Neuron (in vitro differentiated cells): ENCODE data around the gene RBP5.

Experiments used
- H2AFZ ChIP-seq: one replicate; pipeline ENCODE4 v1.6.1; 2013; ENCODE audit warnings: low read depth, mild to moderate bottlenecking, inconsistent platforms, low read length, moderate library complexity
- H3K27me3 ChIP-seq: one replicate; pipeline ENCODE4 v1.6.1; 2013; ENCODE audit warnings: low read length; ENCODE audit not compliant: insufficient read depth
- H3K36me3 ChIP-seq: one replicate; pipeline ENCODE4 v1.6.1; 2013; ENCODE audit warnings: low read length; ENCODE audit not compliant: insufficient read depth
- H3K4me1 ChIP-seq: one replicate; pipeline ENCODE4 v1.6.1; 2013; ENCODE audit warnings: low read length; ENCODE audit not compliant: insufficient read depth
- H3K4me3 ChIP-seq: 2 replicates; pipeline ENCODE4 v1.5.1; 2013; ENCODE audit warnings: mild to moderate bottlenecking, low read length, moderate library complexity
- H3K9me3 ChIP-seq: one replicate; pipeline ENCODE4 v1.6.1; 2013; ENCODE audit warnings: low read length

Gene RBP5, protein sequence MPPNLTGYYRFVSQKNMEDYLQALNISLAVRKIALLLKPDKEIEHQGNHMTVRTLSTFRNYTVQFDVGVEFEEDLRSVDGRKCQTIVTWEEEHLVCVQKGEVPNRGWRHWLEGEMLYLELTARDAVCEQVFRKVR

DNA sequence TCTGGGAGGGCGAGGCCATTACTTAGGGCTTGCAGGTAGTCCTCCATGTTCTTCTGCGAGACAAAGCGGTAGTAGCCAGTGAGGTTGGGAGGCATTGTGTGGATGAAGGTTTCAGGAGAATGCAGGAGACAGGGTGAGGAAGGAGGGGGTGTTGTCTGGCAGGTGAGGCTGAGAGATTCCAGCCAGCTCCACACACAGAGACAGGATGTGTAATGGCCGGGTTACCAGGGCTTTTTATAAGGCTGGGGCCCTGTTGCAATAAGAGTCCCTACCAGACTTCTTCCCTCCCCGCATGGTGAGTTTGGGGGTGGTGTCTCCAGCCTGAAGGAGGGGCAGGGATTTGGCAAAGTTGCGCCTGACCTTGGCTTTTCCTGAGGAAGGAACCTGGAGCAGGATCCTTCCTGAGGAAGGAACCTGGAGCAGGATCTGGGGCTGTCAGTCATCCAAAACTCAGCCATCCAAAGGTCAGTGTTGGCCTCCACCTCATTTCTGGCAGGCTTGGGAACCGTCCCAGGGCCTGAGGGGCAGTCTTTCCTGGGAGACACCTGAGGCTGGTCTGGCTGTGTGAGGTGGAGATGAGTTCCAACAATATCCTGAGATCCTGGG is at the start of gene RBP5:
Gene RBP5, minus strand, starts transcription at position 209 of the 606 bp plus-strand sequence. Its CDS starts 114 bp downstream, at position 95.
- H3K36me3 ChIP-seq: peaks cover 6% of the 10 kb centered on the region
- H3K4me1 ChIP-seq: peaks cover 24% of the 10 kb centered on the region
- peak within 1 kb of the TSS; percentile 84 for H3K4me3 ChIP-seq
- no peaks in the 10 kb centered on the region for H3K9me3 ChIP-seq
- H3K27me3 ChIP-seq: no peaks in the 10 kb centered on the region
- peak within 1 kb of the TSS; percentile 84 for H2AFZ ChIP-seq

DNA sequence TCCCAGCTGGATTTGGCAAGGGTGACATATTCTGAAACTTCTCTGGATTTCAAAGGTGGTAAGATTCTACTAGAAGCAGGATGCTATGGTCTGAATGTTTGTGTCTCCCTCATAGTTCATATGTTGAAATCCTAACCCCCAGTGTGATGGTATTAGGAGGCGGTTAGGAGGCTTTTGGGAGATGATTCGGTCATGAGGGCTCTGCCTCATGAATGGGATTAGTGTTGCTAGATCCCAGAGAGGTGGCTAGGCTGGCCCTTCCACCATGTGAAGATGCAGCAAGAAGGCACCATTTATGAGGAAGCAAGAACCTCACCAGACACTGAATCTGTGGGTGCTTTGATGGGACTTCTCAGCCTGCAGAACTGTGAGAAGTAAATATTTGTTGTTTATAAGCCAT is 49.8 kb upstream of the RBP5 start:
- Histone ChIP-seq H3K4me1 (no peaks in the 10 kb centered on the region), H3K4me3 (no peak overlapping the region), H3K27me3 (peaks cover 4% of the 10 kb centered on the region), H3K9me3 (no peaks in the 10 kb centered on the region), H3K36me3 (no peaks in the 10 kb centered on the region), H2AFZ (no peak overlapping the region)

DNA sequence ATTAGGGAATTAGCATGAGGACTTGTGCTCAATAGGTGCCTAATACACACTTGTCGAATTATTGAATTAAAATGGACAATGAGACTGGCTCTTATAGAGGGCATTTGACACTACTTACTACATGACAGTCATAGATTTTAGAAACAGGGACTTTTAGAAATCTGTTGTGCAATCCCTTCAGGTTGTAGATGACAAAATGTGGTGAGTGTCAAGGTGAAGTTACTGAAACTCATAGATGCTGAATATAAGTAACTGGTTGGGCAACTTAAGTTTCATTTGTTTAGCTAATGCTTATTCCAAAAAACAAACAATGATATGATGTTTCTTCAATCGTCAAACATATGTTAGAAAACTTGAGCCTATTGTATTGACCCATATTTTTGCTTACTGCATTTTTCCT is 47.9 kb upstream of the RBP5 start:
- H3K36me3 ChIP-seq: no peaks in the 10 kb centered on the region
- H3K4me1 ChIP-seq: no peaks in the 10 kb centered on the region
- peaks cover 4% of the 10 kb centered on the region for H3K9me3 ChIP-seq
- H2AFZ ChIP-seq: no peak overlapping the region
- H3K27me3 ChIP-seq: no peaks in the 10 kb centered on the region
- H3K4me3 ChIP-seq: no peak overlapping the region

- Histone ChIP-seq H3K27me3 (no peaks in the 10 kb centered on the region), H2AFZ (no peak overlapping the region), H3K4me3 (no peak overlapping the region), H3K4me1 (no peaks in the 10 kb centered on the region), H3K9me3 (peaks cover 4% of the 10 kb centered on the region), H3K36me3 (no peaks in the 10 kb centered on the region)
Observed at GRCh38 chr12:7175493-7175892, 46.8 kb upstream of the RBP5 start.

GRCh38 chr12:7171854-7172253 is 43.2 kb upstream of the RBP5 start:
- H3K36me3 ChIP-seq: no peaks in the 10 kb centered on the region
- no peaks in the 10 kb centered on the region for H3K27me3 ChIP-seq
- H3K9me3 ChIP-seq: peaks cover 14% of the 10 kb centered on the region
- no peak overlapping the region for H2AFZ ChIP-seq
- no peaks in the 10 kb centered on the region for H3K4me1 ChIP-seq
- no peak overlapping the region for H3K4me3 ChIP-seq

- Histone ChIP-seq H3K9me3 (peaks cover 17% of the 10 kb centered on the region), H2AFZ (no peak overlapping the region), H3K36me3 (no peaks in the 10 kb centered on the region), H3K4me1 (no peaks in the 10 kb centered on the region), H3K27me3 (no peaks in the 10 kb centered on the region), H3K4me3 (no peak overlapping the region)
Observed at GRCh38 chr12:7169951-7170350, 41.3 kb upstream of the RBP5 start.

GRCh38 chr12:7162691-7163114 is 34.0 kb upstream of the RBP5 start:
- H3K27me3 ChIP-seq: peaks cover 21% of the 10 kb centered on the region
- no peaks in the 10 kb centered on the region for H3K4me1 ChIP-seq
- H2AFZ ChIP-seq: no peak overlapping the region
- H3K9me3 ChIP-seq: peaks cover 3% of the 10 kb centered on the region
- H3K36me3 ChIP-seq: peaks cover 3% of the 10 kb centered on the region
- no peak overlapping the region for H3K4me3 ChIP-seq

GRCh38 chr12:7161811-7162210 is 33.1 kb upstream of the RBP5 start:
- Histone ChIP-seq H3K4me3 (no peak overlapping the region), H3K4me1 (no peaks in the 10 kb centered on the region), H3K27me3 (peaks cover 21% of the 10 kb centered on the region), H3K36me3 (peaks cover 9% of the 10 kb centered on the region), H2AFZ (no peak overlapping the region), H3K9me3 (peaks cover 3% of the 10 kb centered on the region)

DNA sequence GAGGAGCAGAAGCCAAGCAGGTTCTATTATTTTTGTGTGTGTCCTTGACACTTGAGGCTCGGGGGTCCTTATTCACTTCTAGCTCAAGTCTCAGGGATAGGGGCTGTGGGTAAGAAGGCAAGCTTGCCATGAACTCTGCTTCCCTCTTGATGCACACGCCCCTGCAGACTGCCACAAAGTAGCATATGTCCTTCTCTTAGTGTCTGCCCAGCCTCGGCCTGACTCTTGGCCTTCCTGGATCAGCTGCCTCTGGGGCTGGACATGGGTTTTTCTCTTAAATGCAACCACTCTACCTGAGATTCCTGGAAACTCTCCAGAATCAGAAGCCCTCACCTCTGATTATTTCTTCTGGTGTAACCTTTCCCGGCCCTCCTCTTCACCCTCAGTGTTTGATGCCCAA is 32.6 kb upstream of the RBP5 start:
- peaks cover 3% of the 10 kb centered on the region for H3K9me3 ChIP-seq
- H3K4me1 ChIP-seq: no peaks in the 10 kb centered on the region
- H3K36me3 ChIP-seq: peaks cover 12% of the 10 kb centered on the region
- H2AFZ ChIP-seq: no peak overlapping the region
- H3K27me3 ChIP-seq: peaks cover 21% of the 10 kb centered on the region
- no peak overlapping the region for H3K4me3 ChIP-seq

DNA sequence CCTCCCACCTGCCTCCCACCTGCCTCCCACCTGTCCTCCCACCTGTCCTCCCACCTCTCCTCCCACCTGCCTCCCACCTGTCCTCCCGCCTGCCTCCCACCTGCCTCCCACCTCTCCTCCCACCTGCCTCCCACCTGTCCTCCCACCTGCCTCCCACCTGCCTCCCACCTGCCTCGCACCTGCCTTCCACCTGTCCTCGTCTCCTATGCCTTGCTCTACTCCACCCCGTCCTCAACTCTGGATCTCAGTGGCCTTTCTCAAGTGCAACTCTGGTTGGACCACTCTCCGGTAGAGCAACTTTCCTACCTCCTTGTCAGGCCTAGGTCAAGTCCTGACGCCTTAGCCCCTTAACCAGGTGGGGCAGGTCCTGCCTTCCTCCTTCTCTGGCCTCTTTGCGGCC is 31.5 kb upstream of the RBP5 start:
- Histone ChIP-seq H3K9me3 (no peaks in the 10 kb centered on the region), H3K36me3 (peaks cover 20% of the 10 kb centered on the region), H2AFZ (no peak overlapping the region), H3K27me3 (peaks cover 21% of the 10 kb centered on the region), H3K4me3 (no peak overlapping the region), H3K4me1 (no peaks in the 10 kb centered on the region)

- Histone ChIP-seq H3K36me3 (peaks cover 31% of the 10 kb centered on the region), H3K4me1 (no peaks in the 10 kb centered on the region), H3K9me3 (no peaks in the 10 kb centered on the region), H2AFZ (no peak overlapping the region), H3K4me3 (no peak overlapping the region), H3K27me3 (peaks cover 21% of the 10 kb centered on the region)
Observed at GRCh38 chr12:7158781-7159609, 30.3 kb upstream of the RBP5 start.

GRCh38 chr12:7157391-7157790 is 28.7 kb upstream of the RBP5 start:
- Histone ChIP-seq H2AFZ (no peak overlapping the region), H3K4me3 (no peak overlapping the region), H3K9me3 (no peaks in the 10 kb centered on the region), H3K4me1 (no peaks in the 10 kb centered on the region), H3K36me3 (peaks cover 43% of the 10 kb centered on the region), H3K27me3 (peaks cover 7% of the 10 kb centered on the region)
